ENCODE results near the gene MYO15A. TPM values are rescaled to one million over a fixed set of nuclear protein-coding genes. Genes with fewer than 3 reads are reported as not detected.

Gene MYO15A
- total and polyA plus RNA-seq, 2 donors (not counting 1 experiment from before 2014, with no cell fraction given), result 2.5 to 3.1 TPM

- H3K79me2 ChIP-seq (ENCODE audit: control insufficient read depth, insufficient read depth, low read length), result no peaks in the 10 kb centered on the region
- H3K9me3 ChIP-seq (ENCODE audit: control extremely low read depth in 1 of 3, control insufficient read depth in 2 of 3, insufficient read depth in 1 of 3, low read length in 2 of 3), result no peaks in the 10 kb centered on the region
- H3K27me3 ChIP-seq (replicated peaks in 1 of 4; ENCODE audit: control extremely low read depth in 1 of 4, control insufficient read depth in 3 of 4, insufficient read depth in 4 of 4, low read length in 3 of 4), result peaks cover 0 to 8% (median 0%) of the 10 kb centered on the region in 4 experiments
- Mint-ChIP-seq H3K27ac (no peak overlapping the region), H3K4me1 (peaks cover 1% of the 10 kb centered on the region), H3K4me3 (no peak overlapping the region), H3K27me3 (peaks cover 2% of the 10 kb centered on the region), H3K9me3 (ENCODE audit: insufficient read depth) (no peaks in the 10 kb centered on the region)
- H4K20me1 ChIP-seq (ENCODE audit: control insufficient read depth, insufficient read depth, low read length, poor library complexity, severe bottlenecking), result no peaks in the 10 kb centered on the region
- intact Hi-C loops (cut with micrococcal nuclease), result no loop called here
- ChIA-PET CTCF (no interaction called here), POLR2A (no interaction called here)
- WGBS (ENCODE audit: insufficient coverage), result 100% methylated on average over 1 of the region's 2 CpGs
- no peak overlapping the region for H3K4me3 ChIP-seq (ENCODE audit: control extremely low read depth in 1 of 5, extremely low read depth in 1 of 5, insufficient read depth in 1 of 5, low read depth in 2 of 5, low read length in 4 of 5)
- no peaks in the 10 kb centered on the region for H3K36me3 ChIP-seq (replicated peaks in 1 of 2; ENCODE audit: control extremely low read depth in 1 of 2, control insufficient read depth in 1 of 2, extremely low read depth in 1 of 2, insufficient read depth in 2 of 2, low read length in 1 of 2)
- TF ChIP-seq CTCF (IDR thresholded peaks at IDR 0.05) (no peak), EZH2 (IDR thresholded peaks at IDR 0.05; ENCODE audit: borderline replicate concordance, insufficient read depth, low read depth, low read length, poor library complexity, severe bottlenecking) (no peak)
- H2AFZ ChIP-seq (ENCODE audit: insufficient read depth, low read depth, low read length, poor library complexity, severe bottlenecking), result no peak overlapping the region
- no peak overlapping the region for H3K27ac ChIP-seq (ENCODE audit: low read length in 2 of 2)
- no peak overlapping the region for H3K4me2 ChIP-seq (replicated peaks; ENCODE audit: low read depth, low read length, poor library complexity, severe bottlenecking)
- ATAC-seq (ENCODE audit: low read depth), result no peak
- no peak for DNase-seq
- no peaks in the 10 kb centered on the region for H3K4me1 ChIP-seq (ENCODE audit: control insufficient read depth in 2 of 2, insufficient read depth in 2 of 2, low read length in 2 of 2)
- H3K9ac ChIP-seq (ENCODE audit: low read length), result no peak overlapping the region
Observed at GRCh38 chr17:18146259-18146658, 37.7 kb downstream of the MYO15A start.

DNA sequence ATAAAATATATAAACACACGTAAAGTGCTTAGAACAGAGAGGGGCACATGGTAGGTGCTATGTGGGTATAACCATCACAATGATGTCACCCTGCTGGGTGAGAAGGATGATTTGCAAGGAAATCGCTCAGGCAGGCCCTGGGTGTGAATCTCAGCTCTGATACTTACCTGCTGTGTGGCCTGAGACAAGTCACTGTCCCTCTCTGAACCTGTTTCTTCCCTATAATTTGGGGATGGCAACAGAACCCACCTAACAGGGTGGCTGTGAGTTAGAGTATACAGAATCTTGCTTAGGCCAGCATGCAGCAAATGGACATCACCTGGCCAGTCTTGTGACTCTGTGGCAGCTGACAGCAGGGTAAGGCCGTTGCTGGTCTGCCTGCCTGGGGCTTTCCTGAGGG is 38.4 kb downstream of the MYO15A start:
- ATAC-seq (ENCODE audit: low read depth), result no peak
- H3K4me3 ChIP-seq (ENCODE audit: control extremely low read depth in 1 of 5, extremely low read depth in 1 of 5, insufficient read depth in 1 of 5, low read depth in 2 of 5, low read length in 4 of 5), result no peak overlapping the region
- H3K27ac ChIP-seq (ENCODE audit: low read length in 2 of 2), result no peak overlapping the region
- no peaks in the 10 kb centered on the region for H3K27me3 Mint-ChIP-seq
- H3K4me2 ChIP-seq (replicated peaks; ENCODE audit: low read depth, low read length, poor library complexity, severe bottlenecking), result no peak overlapping the region
- POLR2A ChIA-PET, result no interaction called here
- H3K9ac ChIP-seq (ENCODE audit: low read length), result no peak overlapping the region
- WGBS (ENCODE audit: insufficient coverage), result 88% methylated on average over 3 of the region's 3 CpGs
- H3K9me3 Mint-ChIP-seq (ENCODE audit: insufficient read depth), result no peaks in the 10 kb centered on the region
- H3K4me1 ChIP-seq (ENCODE audit: control insufficient read depth in 2 of 2, insufficient read depth in 2 of 2, low read length in 2 of 2), result no peaks in the 10 kb centered on the region
- no peak overlapping the region for H3K27ac Mint-ChIP-seq
- no peaks in the 10 kb centered on the region for H4K20me1 ChIP-seq (ENCODE audit: control insufficient read depth, insufficient read depth, low read length, poor library complexity, severe bottlenecking)
- no peak overlapping the region for H3K4me3 Mint-ChIP-seq
- TF ChIP-seq CTCF (IDR thresholded peaks at IDR 0.05), result no peak
- no peak for TF ChIP-seq EZH2 (IDR thresholded peaks at IDR 0.05; ENCODE audit: borderline replicate concordance, insufficient read depth, low read depth, low read length, poor library complexity, severe bottlenecking)
- no peaks in the 10 kb centered on the region for H3K9me3 ChIP-seq (ENCODE audit: control extremely low read depth in 1 of 3, control insufficient read depth in 2 of 3, insufficient read depth in 1 of 3, low read length in 2 of 3)
- H3K27me3 ChIP-seq (replicated peaks in 1 of 4; ENCODE audit: control extremely low read depth in 1 of 4, control insufficient read depth in 3 of 4, insufficient read depth in 4 of 4, low read length in 3 of 4), result peaks cover 0 to 3% (median 0%) of the 10 kb centered on the region in 4 experiments
- H2AFZ ChIP-seq (ENCODE audit: insufficient read depth, low read depth, low read length, poor library complexity, severe bottlenecking), result no peak overlapping the region
- H3K4me1 Mint-ChIP-seq, result no peaks in the 10 kb centered on the region
- H3K36me3 ChIP-seq (replicated peaks in 1 of 2; ENCODE audit: control extremely low read depth in 1 of 2, control insufficient read depth in 1 of 2, extremely low read depth in 1 of 2, insufficient read depth in 2 of 2, low read length in 1 of 2), result no peaks in the 10 kb centered on the region
- CTCF ChIA-PET, result interaction anchor here (0.6 kb wide), 1 partner anchor 33 kb away, joined by 5 read pairs; no protein-coding TSS in a partner anchor
- intact Hi-C loops (cut with micrococcal nuclease), result no loop called here
- no peak for DNase-seq
- no peaks in the 10 kb centered on the region for H3K79me2 ChIP-seq (ENCODE audit: control insufficient read depth, insufficient read depth, low read length)

Data from B cell (primary cell).